Measurements from ENCODE around the gene FETUB.

FETUB gene

GRCh38 chr3:186637686-186638085, 2.5 kb upstream of the FETUB start:
- no peak for DNase-seq

GRCh38 chr3:186638259-186638658, 1.9 kb upstream of the FETUB start:
- no peak for DNase-seq

GRCh38 chr3:186640473-186640818, 247 bp downstream of the FETUB start:
- no peak for DNase-seq

- no peak for DNase-seq
These were observed 730 bp downstream of the FETUB start for GRCh38 chr3:186640929-186641328.

- DNase-seq: no peak
These were observed 1.8 kb downstream of the FETUB start for GRCh38 chr3:186642014-186642413.

- no peak for DNase-seq
These were observed 3.3 kb downstream of the FETUB start for GRCh38 chr3:186643493-186643892.

- no peak for DNase-seq
These were observed 4.5 kb downstream of the FETUB start for GRCh38 chr3:186644683-186645082.

GRCh38 chr3:186646106-186646505, 5.9 kb downstream of the FETUB start:
- no peak for DNase-seq

- DNase-seq: no peak
These were observed 6.6 kb downstream of the FETUB start for GRCh38 chr3:186646841-186647240.

- no peak for DNase-seq
These were observed 8.7 kb downstream of the FETUB start for GRCh38 chr3:186648851-186649250.

GRCh38 chr3:186651678-186652215, 11.5 kb downstream of the FETUB start:
- DNase-seq: no peak

- DNase-seq: no peak
These were observed 13.0 kb downstream of the FETUB start for GRCh38 chr3:186653080-186653707.

GRCh38 chr3:186653984-186654383, 13.8 kb downstream of the FETUB start:
- DNase-seq: peak; percentile 10

- peak; percentile 3 for DNase-seq
These were observed 23.3 kb downstream of the FETUB start for GRCh38 chr3:186663361-186664118.

GRCh38 chr3:186664119-186664495, 23.9 kb downstream of the FETUB start:
- no peak for DNase-seq

- DNase-seq: no peak
These were observed 24.3 kb downstream of the FETUB start for GRCh38 chr3:186664506-186664905.

- DNase-seq: peak; percentile 27
These were observed 25.5 kb downstream of the FETUB start, which contains the start of gene HRG for GRCh38 chr3:186665625-186666188. Gene HRG (plus strand): TSS chr3:186666014. CDS start chr3:186666032, 18 bp downstream.

- DNase-seq: no peak
These were observed 28.2 kb downstream of the FETUB start for GRCh38 chr3:186668426-186668825.

- no peak for DNase-seq
These were observed 29.3 kb downstream of the FETUB start for GRCh38 chr3:186669378-186670084.

- DNase-seq: no peak
These were observed 30.0 kb downstream of the FETUB start for GRCh38 chr3:186670155-186670554.

GRCh38 chr3:186671051-186671450, 30.9 kb downstream of the FETUB start:
- no peak for DNase-seq

- no peak for DNase-seq
These were observed 38.4 kb downstream of the FETUB start for GRCh38 chr3:186678604-186679003.

GRCh38 chr3:186679151-186679550, 39.0 kb downstream of the FETUB start:
- DNase-seq: no peak
